ENCODE data around the gene SRGN.

DNA sequence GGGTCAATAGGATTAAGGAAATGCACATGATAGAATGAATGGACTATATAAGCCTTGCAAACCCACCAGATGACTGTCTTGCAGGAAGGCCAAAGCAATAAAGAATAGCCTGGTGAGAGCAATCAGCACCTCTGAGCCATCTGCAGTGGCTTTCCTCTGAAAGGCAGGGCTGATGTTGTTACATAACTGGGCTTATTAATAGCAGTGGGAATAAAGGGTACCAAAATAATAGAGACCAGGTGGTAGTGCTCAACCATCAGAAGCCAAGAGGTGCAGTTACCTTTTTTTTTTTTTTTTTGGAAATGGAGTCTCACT is 19.2 kb downstream of the SRGN start:
- TF ChIP-seq, protein P1, sequence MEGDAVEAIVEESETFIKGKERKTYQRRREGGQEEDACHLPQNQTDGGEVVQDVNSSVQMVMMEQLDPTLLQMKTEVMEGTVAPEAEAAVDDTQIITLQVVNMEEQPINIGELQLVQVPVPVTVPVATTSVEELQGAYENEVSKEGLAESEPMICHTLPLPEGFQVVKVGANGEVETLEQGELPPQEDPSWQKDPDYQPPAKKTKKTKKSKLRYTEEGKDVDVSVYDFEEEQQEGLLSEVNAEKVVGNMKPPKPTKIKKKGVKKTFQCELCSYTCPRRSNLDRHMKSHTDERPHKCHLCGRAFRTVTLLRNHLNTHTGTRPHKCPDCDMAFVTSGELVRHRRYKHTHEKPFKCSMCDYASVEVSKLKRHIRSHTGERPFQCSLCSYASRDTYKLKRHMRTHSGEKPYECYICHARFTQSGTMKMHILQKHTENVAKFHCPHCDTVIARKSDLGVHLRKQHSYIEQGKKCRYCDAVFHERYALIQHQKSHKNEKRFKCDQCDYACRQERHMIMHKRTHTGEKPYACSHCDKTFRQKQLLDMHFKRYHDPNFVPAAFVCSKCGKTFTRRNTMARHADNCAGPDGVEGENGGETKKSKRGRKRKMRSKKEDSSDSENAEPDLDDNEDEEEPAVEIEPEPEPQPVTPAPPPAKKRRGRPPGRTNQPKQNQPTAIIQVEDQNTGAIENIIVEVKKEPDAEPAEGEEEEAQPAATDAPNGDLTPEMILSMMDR (IDR thresholded peaks at IDR 0.05) = no peak
- no peak for TF ChIP-seq POLR2AphosphoS5 (IDR thresholded peaks at IDR 0.05)
